ENCODE results near the gene GRIK4.
A peak's percentile ranks its signal among the peaks of the same experiment; 100 is the strongest.
"Not testable (repeated sequence)": the region's sequence is repeated elsewhere in the genome, so short reads cannot be mapped to it uniquely, and the experiment has no call there.

Gene GRIK4

GRCh38 chr11:120985718-120986569 lies 474.4 kb downstream of the GRIK4 start:
- DNase-seq, result no peak

- no peak for DNase-seq
These were observed 477.1 kb downstream of the GRIK4 start for GRCh38 chr11:120988603-120989002.

GRCh38 chr11:120991830-120992686 lies 480.5 kb downstream of the GRIK4 start:
- no peak for DNase-seq

GRCh38 chr11:120994091-120994859 lies 482.7 kb downstream of the GRIK4 start:
- no peak for DNase-seq

GRCh38 chr11:120995184-120995583 lies 483.6 kb downstream of the GRIK4 start:
- no peak for DNase-seq

GRCh38 chr11:120996973-120997372 lies 485.4 kb downstream of the GRIK4 start:
- no peak for DNase-seq

- no peak for DNase-seq
These were observed 487.0 kb downstream of the GRIK4 start for GRCh38 chr11:120998581-120998980.

GRCh38 chr11:121004206-121004840 lies 492.8 kb downstream of the GRIK4 start:
- DNase-seq, result no peak

- no peak for DNase-seq
These were observed 495.4 kb downstream of the GRIK4 start for GRCh38 chr11:121006922-121007321.

- DNase-seq, result no peak
These were observed 497.0 kb downstream of the GRIK4 start for GRCh38 chr11:121008551-121008950.

GRCh38 chr11:121012091-121012490 lies 500.5 kb downstream of the GRIK4 start:
- no peak for DNase-seq

GRCh38 chr11:121018746-121019145 lies 507.2 kb downstream of the GRIK4 start:
- DNase-seq, result no peak

GRCh38 chr11:121021718-121022117 lies 510.2 kb downstream of the GRIK4 start:
- DNase-seq, result not testable (repeated sequence)

- DNase-seq, result peak; percentile 14 to 86
These were observed 512.6 kb downstream of the GRIK4 start, which contains the start of gene TBCEL for GRCh38 chr11:121023848-121024751. Gene TBCEL, plus strand, starts transcription at chr11:121024102. Its CDS starts 21,589 bp downstream, at chr11:121045691.

- no peak for DNase-seq
These were observed 513.4 kb downstream of the GRIK4 start for GRCh38 chr11:121024989-121025388.

GRCh38 chr11:121029153-121029552 lies 517.6 kb downstream of the GRIK4 start:
- no peak for DNase-seq

GRCh38 chr11:121029813-121030445 lies 518.4 kb downstream of the GRIK4 start:
- DNase-seq, result no peak

- no peak for DNase-seq
These were observed 519.6 kb downstream of the GRIK4 start for GRCh38 chr11:121031167-121031566.

- not testable (repeated sequence) for DNase-seq
These were observed 520.1 kb downstream of the GRIK4 start for GRCh38 chr11:121031648-121032047.

- no peak for DNase-seq
These were observed 521.0 kb downstream of the GRIK4 start for GRCh38 chr11:121032546-121032945.

GRCh38 chr11:121033635-121034034 lies 522.1 kb downstream of the GRIK4 start:
- no peak for DNase-seq
